ENCODE results near the gene SMAD6. TPM values are rescaled to one million over a fixed set of nuclear protein-coding genes. Genes with fewer than 3 reads are reported as not detected.
"Not testable (repeated sequence)": the region's sequence is repeated elsewhere in the genome, so short reads cannot be mapped to it uniquely, and the experiment has no call there.

Gene SMAD6
- total RNA-seq, 1 donor, result 27.2 TPM

- no peak for DNase-seq (ENCODE audit: low read depth)
- no peak overlapping the region for H3K4me3 ChIP-seq (ENCODE audit: low read depth, low read length)
- no peak for TF ChIP-seq CTCF (IDR thresholded peaks at IDR 0.05; ENCODE audit: insufficient read depth, low read length)
Measured at GRCh38 chr15:66753687-66754377, 51.8 kb downstream of the SMAD6 start.

GRCh38 chr15:66754789-66755188 is 52.8 kb downstream of the SMAD6 start:
- DNase-seq (ENCODE audit: low read depth), result no peak
- no peak overlapping the region for H3K4me3 ChIP-seq (ENCODE audit: low read depth, low read length)
- no peak for TF ChIP-seq CTCF (IDR thresholded peaks at IDR 0.05; ENCODE audit: insufficient read depth, low read length)

- H3K4me3 ChIP-seq (ENCODE audit: low read depth, low read length), result no peak overlapping the region
- no peak for DNase-seq (ENCODE audit: low read depth)
- TF ChIP-seq CTCF (IDR thresholded peaks at IDR 0.05; ENCODE audit: insufficient read depth, low read length), result no peak
Measured at GRCh38 chr15:66755298-66756068, 53.4 kb downstream of the SMAD6 start.

GRCh38 chr15:66756295-66756694 is 54.3 kb downstream of the SMAD6 start:
- TF ChIP-seq CTCF (IDR thresholded peaks at IDR 0.05; ENCODE audit: insufficient read depth, low read length), result no peak
- no peak overlapping the region for H3K4me3 ChIP-seq (ENCODE audit: low read depth, low read length)
- no peak for DNase-seq (ENCODE audit: low read depth)

- no peak for DNase-seq (ENCODE audit: low read depth)
- no peak for TF ChIP-seq CTCF (IDR thresholded peaks at IDR 0.05; ENCODE audit: insufficient read depth, low read length)
- no peak overlapping the region for H3K4me3 ChIP-seq (ENCODE audit: low read depth, low read length)
Measured at GRCh38 chr15:66757030-66757429, 55.0 kb downstream of the SMAD6 start.

- H3K4me3 ChIP-seq (ENCODE audit: low read depth, low read length), result no peak overlapping the region
- no peak for TF ChIP-seq CTCF (IDR thresholded peaks at IDR 0.05; ENCODE audit: insufficient read depth, low read length)
Measured at GRCh38 chr15:66757521-66757920, 55.5 kb downstream of the SMAD6 start.

GRCh38 chr15:66758217-66758616 is 56.2 kb downstream of the SMAD6 start:
- H3K4me3 ChIP-seq (ENCODE audit: low read depth, low read length); DNase-seq (ENCODE audit: low read depth): not testable (repeated sequence)

More at GRCh38 chr15:66757521-66757920, 55.5 kb downstream of the SMAD6 start:
- no peak for DNase-seq (ENCODE audit: low read depth)
